Measurements from ENCODE around the gene AKNA. TPM values are rescaled to one million over a fixed set of nuclear protein-coding genes. Genes with fewer than 3 reads are reported as not detected.

Gene AKNA
- total and polyA plus RNA-seq, 2 of the 8 experiments (the other 6 are each of a cell fraction or from before 2014, with no cell fraction given), result 21.0 to 27.4 TPM

- Histone ChIP-seq H3K23me2 (ENCODE audit: low read depth, low read length) (peaks cover 6% of the 10 kb centered on the region; the same call in 1 of the 2 replicates), H4K8ac (ENCODE audit: extremely low read depth, insufficient read depth, low read length) (no peak overlapping the region), H3K79me2 (ENCODE audit: control insufficient read depth in 1 of 2, insufficient read depth in 2 of 2, low read length in 2 of 2) (no peaks in the 10 kb centered on the region), H3K14ac (ENCODE audit: insufficient read length) (no peak overlapping the region), H2BK20ac (ENCODE audit: low read length) (no peak overlapping the region), H2AFZ (ENCODE audit: low read length) (no peak overlapping the region), H3K4me1 (replicated peaks in 1 of 4; ENCODE audit: control insufficient read depth in 3 of 4, insufficient read depth in 4 of 4, low read length in 3 of 4) (peaks cover 2 to 14% (median 7%) of the 10 kb centered on the region in 4 experiments; a peak in 6 of 7 replicates), H3K79me1 (ENCODE audit: low read depth, low read length) (no peaks in the 10 kb centered on the region), H4K20me1 (replicated peaks in 1 of 2; ENCODE audit: control insufficient read depth in 1 of 2, insufficient read depth in 2 of 2, low read length in 2 of 2) (peaks cover 0 to 7% of the 10 kb centered on the region in 2 experiments), H2BK120ac (replicated peaks; ENCODE audit: low read depth, low read length) (no peak overlapping the region), H3K36me3 (ENCODE audit: control insufficient read depth in 2 of 4, insufficient read depth in 4 of 4, low read length in 3 of 4) (peaks cover 6 to 54% (median 37%) of the 10 kb centered on the region in 4 experiments), H3K27ac (ENCODE audit: low read depth, low read length) (no peak overlapping the region), H2BK12ac (ENCODE audit: low read depth, low read length) (no peak overlapping the region), H2BK15ac (ENCODE audit: low read length) (no peak overlapping the region), H3K27me3 (replicated peaks in 1 of 4; ENCODE audit: control insufficient read depth in 3 of 4, extremely low read depth in 1 of 4, insufficient read depth in 3 of 4, low read length in 3 of 4) (no peaks in the 10 kb centered on the region), H4K5ac (ENCODE audit: insufficient read length, low read depth, low read length) (no peak overlapping the region), H3K4me2 (ENCODE audit: insufficient read depth in 1 of 2, low read depth in 2 of 2, low read length in 2 of 2) (no peak overlapping the region), H3K9me3 (ENCODE audit: insufficient read depth in 2 of 2, low read depth in 1 of 2, low read length in 1 of 2) (no peaks in the 10 kb centered on the region), H3K9ac (replicated peaks in 1 of 4; ENCODE audit: extremely low read depth in 1 of 4, low read depth in 3 of 4, low read length in 3 of 4) (no peak overlapping the region), H3K4me3 (ENCODE audit: extremely low read depth in 1 of 4, insufficient read depth in 2 of 4, low read depth in 3 of 4, low read length in 4 of 4) (no peak overlapping the region), H3K56ac (replicated peaks; ENCODE audit: insufficient read length, low read depth, low read length) (no peak overlapping the region), H2AK5ac (ENCODE audit: low read depth, low read length) (no peak overlapping the region), H3K23ac (ENCODE audit: insufficient read length) (no peak overlapping the region), H4K91ac (replicated peaks; ENCODE audit: insufficient read length, low read length) (no peak overlapping the region), H3K4ac (replicated peaks; ENCODE audit: insufficient read length, low read depth, low read length) (no peak overlapping the region), H2BK5ac (ENCODE audit: low read depth, low read length) (no peak overlapping the region), H3K18ac (ENCODE audit: extremely low read depth, low read length) (no peak overlapping the region)
- 84% methylated on average over 2 of the region's 2 CpGs; no CpG with 5 or more reads in 1 of the 2 experiments for WGBS, 2 experiments (ENCODE audit: extremely low coverage in 1 of 2, insufficient coverage in 1 of 2, insufficient read length in 1 of 2, insufficient replicate concordance in 2 of 2, low coverage in 1 of 2, low lambda C conversion rate in 2 of 2, missing lambda C conversion rate in 1 of 2)
- no peak for FAIRE-seq
- CTCF ChIA-PET (ENCODE audit: partially characterized antibody), result interaction anchor here (0.7 to 1.4 kb wide), 9 partner anchors 9 to 316 kb away, joined by 3 to 7 read pairs (median 3); partner anchors contain the start of gene TEX48
- POLR2A ChIA-PET (ENCODE audit: partially characterized antibody), result interaction anchor here (0.8 to 1.4 kb wide), 4 partner anchors 12 to 50 kb away, joined by 3 to 5 read pairs (median 3); no protein-coding TSS in a partner anchor
- no peak for DNase-seq (ENCODE audit: low read depth in 1 of 2, low spot score in 2 of 2)
- TF ChIP-seq ZNF274 (IDR thresholded peaks at IDR 0.05; ENCODE audit: borderline replicate concordance, extremely low read depth, low read length) (no peak), EGR1 (IDR thresholded peaks at IDR 0.05; ENCODE audit: borderline replicate concordance, low read depth, low read length) (no peak), POU5F1 (IDR thresholded peaks at IDR 0.05; ENCODE audit: low read depth, low read length) (no peak), ATF3 (IDR thresholded peaks at IDR 0.05; ENCODE audit: insufficient read depth, low read depth, low read length) (no peak), JUN (IDR thresholded peaks at IDR 0.05; ENCODE audit: low read depth, low read length) (no peak), SUZ12 (IDR thresholded peaks at IDR 0.05; ENCODE audit: low read length) (no peak), CTBP2 (IDR thresholded peaks at IDR 0.05; ENCODE audit: borderline replicate concordance, insufficient read depth, insufficient read length, low read length) (no peak), JUND (IDR thresholded peaks at IDR 0.05; ENCODE audit: low read length) (no peak), KDM4A (IDR thresholded peaks at IDR 0.05; ENCODE audit: low read depth, low read length, severe bottlenecking) (no peak)
Observed at GRCh38 chr9:114365194-114365593, 22.6 kb downstream of the AKNA start.
